Esophagus muscularis mucosa (tissue), 4 donors: ENCODE data around the gene F8. TPM values are rescaled to one million over a fixed set of nuclear protein-coding genes. Genes with fewer than 3 reads are reported as not detected.
"Not testable (repeated sequence)": the region's sequence is repeated elsewhere in the genome, so short reads cannot be mapped to it uniquely, and the experiment has no call there.

Source experiments
- DNase-seq: peaks from one replicate; pipeline ENCODE4 v3.0.0-alpha.2; 2017; ENCODE audit errors: extremely low spot score
- H3K27ac ChIP-seq, 4 donors: fragments of 200-600 bp; sonication (generic); replicated peaks in 1 of 4; 1 replicate in 3 of 4; 2 replicates in 1 of 4; pipeline ENCODE4 v1.5.1; 2016 to 2019; ENCODE audit warnings: mild to moderate bottlenecking in 1 of 4
- H3K27me3 ChIP-seq, 4 donors: fragments of 200-600 bp; sonication (generic); one replicate each; pipeline versions ENCODE4 v1.5.1 to v1.6.0; 2016 to 2019
- H3K36me3 ChIP-seq, 4 donors: fragments of 200-600 bp; sonication (generic); one replicate each; pipeline ENCODE4 v1.5.1; 2016 to 2019
- H3K4me1 ChIP-seq, 4 donors: fragments of 200-600 bp; sonication (generic); one replicate each; pipeline ENCODE4 v1.5.1; 2016 to 2019
- H3K4me3 ChIP-seq, 4 donors: fragments of 200-600 bp; sonication (generic); 1 replicate in 2 of 4; 2 replicates in 2 of 4; pipeline ENCODE4 v1.5.1; 2016 to 2019; ENCODE audit warnings: mild to moderate bottlenecking in 4 of 4, moderate library complexity in 1 of 4
- H3K9me3 ChIP-seq, 4 donors: fragments of 200-600 bp; sonication (generic); 1 replicate in 3 of 4; 2 replicates in 1 of 4; pipeline ENCODE4 v1.5.1; 2016 to 2019
- EP300 ChIP-seq: sonication (generic); formaldehyde crosslinking; IDR thresholded peaks from one replicate; pipeline ENCODE4 v1.6.1; 2017; ENCODE audit warnings: antibody characterized with exemption
- POLR2A ChIP-seq: fragments of 450-650 bp; IDR thresholded peaks from one replicate; pipeline ENCODE4 v1.6.1; 2017; ENCODE audit warnings: antibody characterized with exemption, moderate library complexity, mild to moderate bottlenecking, low read depth
- POLR2AphosphoS5 ChIP-seq, 2 donors: sonication (generic); formaldehyde crosslinking; IDR thresholded peaks; one replicate each; pipeline ENCODE4 v1.6.1; 2017; ENCODE audit warnings: antibody characterized with exemption in 2 of 2
- WGBS: methylation state at CpG from one replicate; pipeline ENCODE4 v1.1.5; 2018; 5-methylcytosine and 5-hydroxymethylcytosine counted together
- intact Hi-C: fragments of 100-400 bp; cut with DNase I; formaldehyde crosslinking; loops from one replicate; pipeline ENCODE4 v1.15.1; 2023
- total RNA-seq, 4 donors: library from RNA; depleted of rRNA; stranded (reverse); fragments of >200 nt; gene quantifications; one replicate each; pipeline versions ENCODE4 v1.1.0 to v1.2.1, GENCODE V29; 2016
- TF ChIP-seq, protein P1 (sequence below), 3 experiments: fragments of 200-600 bp in 2 of 3; fragments of 450-650 bp in 1 of 3; sonication (generic) in 2 of 3; IDR thresholded peaks; one replicate each; pipeline ENCODE4 v1.5.1; 2017 to 2019; ENCODE audit warnings: antibody characterized with exemption in 3 of 3, mild to moderate bottlenecking in 2 of 3, moderate library complexity in 1 of 3

Gene F8
- total RNA-seq, 4 donors from 2014 or later, result 17.0 to 30.0 (median 22.3) TPM

DNA sequence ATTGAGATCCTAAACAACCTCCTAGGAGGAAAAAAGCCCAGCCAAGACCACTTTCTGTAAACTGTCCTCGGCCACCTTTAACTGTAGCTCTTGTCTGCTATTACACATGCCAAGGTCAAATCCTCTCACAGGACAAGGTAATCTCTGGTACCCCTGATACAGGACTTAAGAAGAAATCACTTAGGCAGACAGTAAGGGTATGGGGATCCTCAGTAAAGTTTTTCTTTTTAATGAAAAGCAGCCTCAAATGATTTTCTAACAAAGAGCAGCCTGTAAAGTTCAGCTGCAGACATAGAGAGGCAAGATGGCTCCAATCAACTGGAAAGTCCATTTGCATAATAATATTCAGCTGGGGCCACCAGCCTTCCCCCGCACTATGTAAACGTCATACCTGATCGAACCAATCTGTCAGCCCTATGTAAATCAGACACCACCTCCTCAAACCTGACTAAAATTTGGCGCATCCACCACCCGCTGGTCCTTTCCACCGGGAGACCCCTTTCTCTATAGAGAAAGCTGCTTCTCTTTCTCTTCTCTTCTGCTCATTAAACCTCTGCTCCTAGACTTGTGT, 202.7 kb downstream of the F8 start:
- no peaks in the 10 kb centered on the region for H3K4me1 ChIP-seq
- H3K9me3 ChIP-seq, result no peaks in the 10 kb centered on the region
- DNase-seq, result no peak
- no peaks in the 10 kb centered on the region for H3K36me3 ChIP-seq
- intact Hi-C loops, result no loop called here
- no peak overlapping the region for H3K4me3 ChIP-seq
- no peak overlapping the region for H3K27ac ChIP-seq
- H3K27me3 ChIP-seq, result no peaks in the 10 kb centered on the region
- WGBS, result 68% methylated on average over 7 of the region's 7 CpGs
- TF ChIP-seq POLR2AphosphoS5 (IDR thresholded peaks at IDR 0.05) (no peak), EP300 (no peak), POLR2A (no peak)
- TF ChIP-seq, protein P1, sequence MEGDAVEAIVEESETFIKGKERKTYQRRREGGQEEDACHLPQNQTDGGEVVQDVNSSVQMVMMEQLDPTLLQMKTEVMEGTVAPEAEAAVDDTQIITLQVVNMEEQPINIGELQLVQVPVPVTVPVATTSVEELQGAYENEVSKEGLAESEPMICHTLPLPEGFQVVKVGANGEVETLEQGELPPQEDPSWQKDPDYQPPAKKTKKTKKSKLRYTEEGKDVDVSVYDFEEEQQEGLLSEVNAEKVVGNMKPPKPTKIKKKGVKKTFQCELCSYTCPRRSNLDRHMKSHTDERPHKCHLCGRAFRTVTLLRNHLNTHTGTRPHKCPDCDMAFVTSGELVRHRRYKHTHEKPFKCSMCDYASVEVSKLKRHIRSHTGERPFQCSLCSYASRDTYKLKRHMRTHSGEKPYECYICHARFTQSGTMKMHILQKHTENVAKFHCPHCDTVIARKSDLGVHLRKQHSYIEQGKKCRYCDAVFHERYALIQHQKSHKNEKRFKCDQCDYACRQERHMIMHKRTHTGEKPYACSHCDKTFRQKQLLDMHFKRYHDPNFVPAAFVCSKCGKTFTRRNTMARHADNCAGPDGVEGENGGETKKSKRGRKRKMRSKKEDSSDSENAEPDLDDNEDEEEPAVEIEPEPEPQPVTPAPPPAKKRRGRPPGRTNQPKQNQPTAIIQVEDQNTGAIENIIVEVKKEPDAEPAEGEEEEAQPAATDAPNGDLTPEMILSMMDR (IDR thresholded peaks at IDR 0.05), result no peak

DNA sequence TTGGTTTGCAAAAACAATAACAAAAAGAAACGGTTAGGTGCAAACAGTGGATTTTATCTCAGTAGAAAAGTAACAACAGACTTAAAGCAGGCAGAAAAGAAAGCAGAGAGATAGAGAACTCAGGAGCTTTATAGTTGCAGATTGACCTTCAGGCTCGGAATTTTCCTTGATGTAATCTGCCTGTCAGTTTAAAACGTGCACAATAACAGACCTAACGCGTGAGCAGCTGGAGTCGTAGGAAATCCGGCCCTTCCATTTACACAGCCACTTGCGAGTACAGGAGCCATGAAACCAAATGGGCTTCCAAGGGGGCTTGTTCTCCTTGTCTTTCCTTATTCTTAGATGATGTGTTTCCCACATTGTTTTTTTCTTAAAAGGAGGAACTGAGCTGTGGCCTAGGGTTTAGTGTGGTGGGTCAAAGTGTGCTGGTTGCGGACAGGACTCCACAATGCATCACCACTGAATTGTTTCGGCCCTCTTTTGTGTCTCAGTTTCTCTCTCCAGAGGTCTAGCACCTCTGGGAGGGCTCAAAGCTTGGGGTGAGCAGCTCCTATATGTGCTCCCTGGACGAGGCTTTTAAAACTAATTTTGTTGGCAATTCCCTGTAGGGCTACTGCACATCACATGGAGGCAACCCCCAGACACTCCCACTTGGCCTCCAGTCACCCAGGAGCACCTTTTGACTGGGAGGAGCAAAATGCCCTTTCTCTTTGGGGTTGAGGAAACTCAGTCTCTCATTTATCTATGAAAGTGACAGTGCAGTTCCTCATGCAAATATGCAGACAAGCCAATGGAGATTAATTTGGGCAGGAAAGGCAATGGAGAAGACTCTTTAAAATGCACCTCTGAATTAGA, 203.4 kb downstream of the F8 start:
- H3K4me3 ChIP-seq, result no peak overlapping the region
- TF ChIP-seq, protein P1 (IDR thresholded peaks at IDR 0.05), result no peak
- TF ChIP-seq POLR2A (no peak), POLR2AphosphoS5 (IDR thresholded peaks at IDR 0.05) (no peak), EP300 (no peak)
- intact Hi-C loops, result no loop called here
- H3K27ac ChIP-seq, result no peak overlapping the region
- no peaks in the 10 kb centered on the region for H3K4me1 ChIP-seq
- H3K27me3 ChIP-seq, result no peaks in the 10 kb centered on the region
- H3K36me3 ChIP-seq, result no peaks in the 10 kb centered on the region
- WGBS, result 72% methylated on average over 11 of the region's 11 CpGs
- DNase-seq, result no peak
- H3K9me3 ChIP-seq, result no peaks in the 10 kb centered on the region

DNA sequence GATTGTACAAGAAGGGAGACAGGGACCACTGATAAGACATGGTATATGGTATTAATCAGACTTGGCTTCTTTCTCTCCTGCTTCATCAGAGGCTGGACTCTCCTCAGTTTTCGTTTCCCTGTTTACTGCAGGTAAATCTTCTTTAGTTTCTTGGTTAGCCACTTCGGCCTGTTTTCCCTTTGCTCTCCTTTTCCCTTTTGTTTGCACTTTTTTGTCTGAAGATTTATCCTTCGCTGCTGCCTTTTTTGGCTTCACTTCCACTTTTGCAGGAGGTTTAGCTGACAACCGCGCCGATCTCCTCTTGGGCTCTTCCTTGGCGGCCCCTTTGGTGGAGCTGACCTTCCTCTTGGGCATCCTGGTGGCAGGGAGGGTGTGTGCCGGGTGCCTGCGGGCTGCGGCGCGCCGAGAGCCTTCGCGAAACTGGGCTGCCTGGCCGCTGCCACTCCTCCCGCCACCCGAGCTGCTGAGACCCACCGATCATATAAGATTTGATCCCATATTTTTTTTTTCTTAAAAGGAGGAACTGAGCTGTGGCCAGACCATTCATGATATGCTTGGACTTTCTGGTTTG, 205.4 kb downstream of the F8 start:
- H3K4me1 ChIP-seq, H3K27ac ChIP-seq, H3K27me3 ChIP-seq, intact Hi-C loops, H3K36me3 ChIP-seq, H3K9me3 ChIP-seq, H3K4me3 ChIP-seq, DNase-seq: not testable (repeated sequence)
- 83% methylated on average over 19 of the region's 19 CpGs for WGBS

DNA sequence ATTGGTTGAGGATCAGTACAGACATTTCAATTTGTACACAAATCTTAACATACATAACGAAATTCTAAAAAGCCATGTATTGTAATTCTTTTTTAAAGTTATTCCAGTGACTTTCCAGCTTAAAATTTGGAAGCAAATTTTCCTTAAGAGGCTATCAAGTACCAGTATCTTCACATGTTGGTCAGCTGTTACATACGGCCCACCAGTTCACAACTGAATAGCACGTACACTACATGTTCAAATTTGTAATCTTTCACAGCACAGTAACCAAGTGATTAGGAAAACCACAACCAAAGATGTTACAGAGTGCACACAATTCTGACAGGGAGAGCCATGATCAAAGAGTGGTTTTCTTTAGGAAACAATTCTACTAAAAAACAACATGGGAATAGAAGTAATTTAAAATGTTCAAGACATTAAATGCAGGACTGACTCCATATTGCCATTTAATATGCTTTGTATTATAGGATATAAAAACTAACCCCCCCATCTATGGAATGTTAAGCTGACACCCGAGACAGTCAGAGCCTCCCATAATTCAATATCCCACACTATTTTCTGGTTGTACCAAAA, 206.1 kb downstream of the F8 start:
- DNase-seq, H3K4me3 ChIP-seq, H3K27me3 ChIP-seq, intact Hi-C loops, H3K27ac ChIP-seq, H3K4me1 ChIP-seq, H3K36me3 ChIP-seq, H3K9me3 ChIP-seq: not testable (repeated sequence)
- WGBS, result 76% methylated on average over 4 of the region's 4 CpGs

DNA sequence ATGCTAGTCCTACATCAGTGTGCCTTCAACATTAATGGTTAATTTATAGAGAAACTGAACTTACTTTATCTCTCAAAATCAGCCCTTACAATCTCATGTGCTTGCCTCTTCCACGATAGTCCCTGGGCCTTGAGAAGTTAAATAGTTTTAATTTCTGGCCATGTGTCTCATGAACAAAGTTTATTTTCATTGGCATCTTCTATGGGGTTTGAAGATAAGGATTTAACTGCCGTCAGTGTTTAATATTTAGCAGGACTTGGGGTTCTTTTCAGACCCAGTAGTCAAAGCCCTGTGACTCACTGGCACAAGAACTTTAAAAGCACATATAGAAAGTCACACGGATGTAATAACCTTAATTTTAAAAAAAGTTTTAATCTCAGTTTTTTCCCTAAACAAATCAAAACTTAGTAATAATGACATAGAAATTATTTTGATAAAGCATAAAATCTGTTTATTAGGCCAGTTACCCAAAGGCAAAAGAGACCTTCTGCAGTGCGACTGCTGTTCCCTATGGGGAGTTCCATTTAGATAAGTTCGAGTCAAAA, 207.2 kb downstream of the F8 start:
- TF ChIP-seq EP300 (no peak), POLR2AphosphoS5 (IDR thresholded peaks at IDR 0.05) (no peak), POLR2A (no peak)
- TF ChIP-seq, protein P1 (IDR thresholded peaks at IDR 0.05), result no peak
- intact Hi-C loops, result no loop called here
- WGBS, result 64% methylated on average over 5 of the region's 5 CpGs
- Histone ChIP-seq H3K9me3 (no peaks in the 10 kb centered on the region), H3K4me1 (no peaks in the 10 kb centered on the region), H3K27me3 (no peaks in the 10 kb centered on the region), H3K27ac (no peak overlapping the region), H3K36me3 (no peaks in the 10 kb centered on the region), H3K4me3 (no peak overlapping the region)
- no peak for DNase-seq
